NCI-H2227 (cell line): ENCODE measurements around the gene PKDREJ.
"Not testable (repeated sequence)": the region's sequence is repeated elsewhere in the genome, so short reads cannot be mapped to it uniquely, and the experiment has no call there.

Source experiments
- DNase-seq: peaks from one replicate; lab custom pipeline; 2025; ENCODE audit not compliant: unreplicated experiment; lab: John Stamatoyannopoulos, UW

Gene PKDREJ

DNA sequence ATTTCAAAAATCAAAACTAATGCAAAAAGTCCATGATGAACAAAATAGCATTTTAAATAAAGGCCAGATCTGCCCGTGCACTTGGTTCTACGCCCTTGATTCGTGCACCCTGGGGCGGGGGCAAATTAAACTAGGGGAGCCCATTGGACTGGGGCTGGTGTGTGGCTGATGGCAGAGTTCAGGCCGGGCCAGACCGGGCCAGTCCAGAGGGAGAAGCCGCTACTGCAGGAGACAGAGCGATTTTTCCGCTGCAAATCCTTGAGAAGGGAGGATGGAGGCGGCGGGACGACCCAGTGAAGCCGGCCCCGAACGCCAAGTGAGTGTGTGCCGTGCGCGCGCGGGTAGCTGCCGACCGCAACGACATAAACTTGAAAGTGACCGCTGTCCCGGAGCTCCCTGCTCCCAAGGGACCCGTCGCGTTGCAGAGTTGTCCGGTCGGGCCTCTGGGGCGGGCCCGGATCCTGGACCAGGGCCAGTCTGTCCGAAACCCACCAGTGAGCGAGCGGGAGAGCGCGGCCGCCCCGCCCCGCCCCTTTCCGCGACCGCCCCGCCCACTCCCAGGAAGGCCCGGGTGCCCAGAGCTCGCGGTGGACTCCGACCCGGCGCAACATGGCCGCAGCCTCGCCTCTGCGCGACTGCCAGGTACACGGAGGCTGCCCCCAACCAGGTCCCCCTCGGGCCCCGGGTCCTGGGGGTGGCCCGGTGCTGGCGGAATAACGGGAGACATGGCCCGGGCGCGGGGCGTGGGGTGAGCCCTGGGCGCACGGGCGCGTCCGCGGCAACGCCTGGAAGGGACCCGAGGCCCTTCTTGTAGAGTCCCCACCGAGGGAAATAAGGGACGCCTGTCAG lies 4.5 kb upstream of the PKDREJ start, which contains the start of gene TTC38:
TSS of gene TTC38 (plus strand) at position 578 of the 849 bp plus-strand sequence. CDS start at position 610, 32 bp downstream.
- DNase-seq = peak; percentile 67

DNA sequence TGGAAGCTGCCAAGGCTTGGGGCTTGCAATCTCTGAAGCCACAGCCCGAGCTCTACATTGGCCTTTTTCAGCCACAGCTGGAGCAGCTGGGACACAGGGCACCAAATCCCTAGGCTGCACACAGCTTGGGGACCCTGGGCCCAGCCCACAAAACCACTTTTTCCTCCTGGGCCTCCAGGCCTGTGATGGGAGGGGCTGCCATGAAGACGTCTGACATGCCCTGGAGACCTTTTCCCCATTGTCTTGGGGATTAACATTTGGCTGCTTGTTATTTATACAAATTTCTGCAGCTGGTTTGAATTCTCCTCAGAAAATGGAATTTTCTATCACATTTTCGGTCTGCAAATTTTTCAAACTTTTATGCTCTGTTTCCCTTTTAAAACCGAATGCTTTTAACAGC lies 2.5 kb upstream of the PKDREJ start:
- DNase-seq = not testable (repeated sequence)

DNA sequence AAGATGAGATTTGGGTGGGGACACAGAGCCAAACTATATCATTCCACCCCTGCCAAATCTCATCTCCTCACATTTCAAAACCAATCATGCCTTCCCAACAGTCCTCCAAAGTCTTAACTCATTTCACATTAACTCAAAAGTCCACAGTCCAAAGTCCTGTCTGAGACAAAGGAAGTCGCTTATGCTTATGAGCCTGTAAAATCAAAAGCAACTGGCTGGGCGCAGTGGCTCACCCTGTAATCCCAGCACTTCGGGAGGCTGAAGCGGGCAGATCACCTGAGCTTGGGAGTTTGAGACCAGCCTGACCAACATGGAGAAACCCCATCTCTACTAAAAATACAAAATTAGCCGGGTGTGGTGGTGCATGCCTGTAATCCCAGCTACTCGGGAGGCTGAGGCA lies 1.4 kb upstream of the PKDREJ start:
- DNase-seq = not testable (repeated sequence)

DNA sequence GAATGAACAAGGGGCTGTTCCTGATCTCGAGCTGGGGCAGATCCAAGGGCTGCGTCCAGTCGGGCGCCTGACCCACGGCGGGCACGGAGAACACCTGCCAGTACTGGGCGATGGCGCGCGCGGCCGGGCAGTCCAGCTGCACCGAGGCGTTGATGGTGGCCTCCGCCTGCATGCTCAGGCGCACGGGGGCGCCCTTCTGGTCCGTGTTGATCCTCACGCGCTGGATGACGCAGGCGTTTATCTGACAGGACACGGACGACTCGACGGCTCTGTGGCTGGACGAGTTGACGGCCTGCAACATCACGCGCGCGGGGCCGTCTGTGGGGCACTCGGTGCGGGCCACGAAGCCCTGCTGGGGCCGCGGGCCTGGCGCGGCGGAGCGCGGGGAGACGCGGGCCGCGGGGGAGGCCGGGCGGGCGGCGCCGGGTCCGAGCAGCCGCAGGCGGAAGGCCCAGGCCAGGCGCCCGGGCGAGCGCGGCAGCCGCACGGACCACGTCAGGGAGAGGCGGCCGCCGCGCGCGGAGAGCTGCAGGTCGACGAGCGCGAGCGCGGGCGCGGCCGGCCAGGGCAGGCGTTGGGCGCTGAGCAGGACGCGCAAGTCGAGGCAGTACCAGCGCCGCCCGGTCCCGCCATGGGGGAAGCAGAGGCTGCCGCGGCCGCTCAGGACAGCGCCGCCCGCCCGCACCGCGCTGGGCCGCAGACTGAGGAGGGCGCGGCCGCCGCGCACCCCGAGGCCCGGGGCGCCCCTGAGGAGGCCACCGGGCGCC lies 511 bp downstream of the PKDREJ start:
- no peak for DNase-seq

DNA sequence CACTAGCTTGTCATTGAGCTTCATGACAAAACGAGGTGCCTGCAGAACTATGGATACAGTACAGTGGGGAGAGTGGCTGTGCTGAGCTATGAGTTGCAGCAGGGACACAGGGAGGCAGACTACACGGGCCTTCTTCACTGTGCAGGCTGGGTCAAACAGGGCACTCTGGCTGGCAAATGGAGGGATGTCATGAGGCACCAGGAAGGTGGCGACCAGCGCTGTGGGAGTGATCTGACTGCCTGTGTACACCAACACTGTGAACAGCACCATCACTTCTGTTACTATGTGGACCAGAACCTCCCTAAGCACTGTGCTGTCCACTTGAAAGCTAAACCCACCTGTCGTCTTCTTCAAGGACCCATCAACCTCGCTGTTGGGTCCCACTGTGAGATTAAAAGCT lies 3.1 kb downstream of the PKDREJ start:
- no peak for DNase-seq

DNA sequence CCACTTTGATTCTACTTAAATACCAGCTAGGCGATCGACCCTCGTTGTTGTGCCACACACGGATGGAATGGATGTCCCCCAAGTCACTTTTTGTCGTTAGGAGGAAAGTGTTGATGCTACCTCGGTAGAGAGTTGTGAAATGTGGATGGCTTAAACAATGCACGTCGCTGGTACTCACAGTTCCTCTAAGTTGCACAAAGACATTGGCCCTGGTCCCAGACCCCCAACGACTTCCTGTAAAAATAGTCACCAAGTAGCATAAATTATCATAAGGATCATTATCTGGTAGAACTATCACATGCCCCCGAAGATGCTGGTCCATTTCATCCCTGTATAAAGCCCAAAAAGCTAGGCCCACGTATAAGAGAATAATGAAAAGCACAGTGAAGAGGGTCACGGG lies 3.8 kb downstream of the PKDREJ start:
- no peak for DNase-seq

DNA sequence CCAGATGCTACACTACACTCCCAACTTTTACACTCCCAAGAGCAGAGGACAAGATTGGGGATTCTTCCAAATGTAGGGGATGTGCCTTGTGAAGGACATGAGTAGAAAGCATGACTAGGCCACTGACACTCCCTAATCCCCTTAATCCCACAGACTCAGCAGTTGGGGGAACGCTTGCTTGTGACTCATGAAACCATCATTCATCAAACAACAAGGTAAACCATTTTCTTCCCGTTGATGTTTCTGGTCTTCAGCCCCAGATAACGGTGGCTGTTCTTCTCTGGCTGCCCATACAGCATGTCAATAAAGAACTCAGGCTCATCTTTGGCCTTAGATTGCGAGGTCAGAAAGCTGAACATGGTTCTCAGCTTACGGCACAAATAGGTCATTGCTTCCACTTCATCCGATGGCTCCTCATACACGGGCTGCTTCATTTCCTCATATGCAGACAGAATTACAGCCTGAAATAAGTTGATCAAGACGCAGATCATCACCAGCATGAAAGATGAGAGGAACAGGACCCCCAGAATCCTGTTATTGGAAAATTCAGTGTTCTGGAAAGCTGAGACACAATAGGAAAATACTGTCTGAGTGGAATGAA lies 6.7 kb downstream of the PKDREJ start:
- no peak for DNase-seq

DNA sequence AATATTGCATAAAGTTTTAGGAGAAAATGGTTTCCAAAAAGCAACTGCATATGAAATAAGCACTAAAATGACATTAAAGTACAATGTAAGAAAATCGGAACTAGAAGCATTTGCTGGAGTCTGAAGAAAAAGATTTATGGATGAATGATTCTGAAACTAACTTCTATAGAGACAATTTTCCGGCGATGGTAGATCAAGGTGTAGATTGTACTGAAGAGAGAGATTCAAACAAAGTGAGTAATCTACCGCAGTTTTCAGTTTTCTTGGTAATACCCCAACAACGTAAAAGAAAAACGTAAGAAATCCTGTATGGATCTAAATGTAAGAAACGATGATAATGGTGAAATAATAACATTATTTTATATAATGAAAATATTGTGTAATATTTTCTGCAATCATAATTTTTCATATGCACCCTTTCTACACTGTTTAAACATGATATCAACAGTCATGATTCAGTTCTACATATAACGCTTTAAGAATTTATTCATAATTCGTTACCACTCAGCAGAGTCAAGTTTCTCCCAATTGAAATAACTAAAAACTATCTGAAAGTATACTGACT lies 11.2 kb downstream of the PKDREJ start:
- no peak for DNase-seq

DNA sequence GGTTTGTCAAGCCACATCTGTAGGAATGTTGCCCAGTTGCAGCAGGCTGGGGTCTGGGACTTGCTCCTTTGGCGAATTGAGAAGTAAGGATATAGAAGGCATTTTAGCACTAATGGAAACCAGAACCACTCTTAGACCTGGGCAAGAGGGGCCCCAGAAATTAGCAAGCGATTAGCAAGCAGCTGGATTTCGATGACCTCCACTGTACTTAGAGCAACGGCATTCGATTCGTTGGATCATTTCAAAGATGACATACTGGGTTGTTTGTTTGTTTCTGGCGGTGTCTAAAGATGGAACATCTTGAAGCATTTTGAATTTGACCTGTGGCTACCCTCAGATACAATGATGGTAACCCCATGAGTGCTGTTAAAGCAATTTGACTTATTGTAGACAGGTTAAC lies 11.9 kb downstream of the PKDREJ start:
- DNase-seq = no peak

DNA sequence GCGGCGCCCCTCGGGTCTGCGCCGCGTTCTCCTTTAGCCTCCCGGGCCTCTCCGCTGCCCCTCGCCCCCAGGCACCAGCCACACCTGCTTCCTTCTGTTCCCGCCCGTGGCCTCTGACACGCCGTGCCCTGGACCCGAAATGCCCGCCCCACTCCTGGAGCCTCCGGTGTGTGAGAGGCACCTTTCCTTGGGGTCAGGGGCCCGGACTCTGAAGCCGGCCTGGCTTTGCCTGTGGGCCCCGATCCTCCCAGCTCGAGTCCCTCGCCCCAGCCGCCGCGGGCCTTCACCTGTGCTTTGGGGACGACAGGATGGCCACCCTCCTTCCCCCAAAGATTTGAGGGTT lies 12.4 kb downstream of the PKDREJ start:
- no peak for DNase-seq

DNA sequence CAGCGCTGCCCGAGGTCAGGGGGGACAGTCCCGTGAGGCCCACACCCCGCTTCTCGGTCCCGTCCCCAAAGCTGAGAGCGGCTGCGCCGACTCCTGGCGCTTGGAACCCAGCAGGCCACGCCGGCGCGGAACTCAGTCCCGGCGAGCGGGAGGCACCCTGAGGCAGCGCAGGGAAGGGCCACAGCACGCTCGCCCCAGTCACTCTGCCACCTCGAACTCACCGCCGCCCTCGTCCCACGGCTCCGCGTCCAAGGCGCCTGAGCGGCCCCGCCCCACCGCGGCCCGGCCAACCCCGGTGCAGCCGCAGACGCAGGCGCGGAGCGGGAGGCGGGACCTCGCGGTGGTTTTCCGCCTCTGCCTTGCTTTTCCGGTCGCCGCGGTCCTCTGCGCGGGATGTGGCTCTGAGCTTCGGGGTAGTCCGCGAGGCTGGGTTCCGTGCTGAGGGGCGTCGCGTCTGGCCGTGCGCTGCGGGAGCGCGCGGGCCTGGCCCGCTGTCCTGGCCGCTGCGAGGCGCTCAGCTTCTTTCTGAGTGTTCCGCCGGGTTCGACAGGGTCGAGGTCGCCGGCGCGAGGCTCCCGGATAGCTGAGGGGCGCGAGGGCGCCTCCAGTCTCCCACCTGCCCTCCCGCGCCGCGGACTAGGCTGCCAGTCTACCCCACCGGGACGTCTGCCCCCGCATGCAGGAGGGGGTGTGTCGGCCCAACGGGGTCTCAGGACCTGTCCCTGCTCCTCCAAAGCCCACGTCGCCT lies 12.9 kb downstream of the PKDREJ start, which contains the start of gene CDPF1:
TSS of gene CDPF1 (minus strand) at position 259 of the 748 bp plus-strand sequence. CDS start 2,009 bp downstream, outside the sequence.
- DNase-seq = peak; percentile 89

DNA sequence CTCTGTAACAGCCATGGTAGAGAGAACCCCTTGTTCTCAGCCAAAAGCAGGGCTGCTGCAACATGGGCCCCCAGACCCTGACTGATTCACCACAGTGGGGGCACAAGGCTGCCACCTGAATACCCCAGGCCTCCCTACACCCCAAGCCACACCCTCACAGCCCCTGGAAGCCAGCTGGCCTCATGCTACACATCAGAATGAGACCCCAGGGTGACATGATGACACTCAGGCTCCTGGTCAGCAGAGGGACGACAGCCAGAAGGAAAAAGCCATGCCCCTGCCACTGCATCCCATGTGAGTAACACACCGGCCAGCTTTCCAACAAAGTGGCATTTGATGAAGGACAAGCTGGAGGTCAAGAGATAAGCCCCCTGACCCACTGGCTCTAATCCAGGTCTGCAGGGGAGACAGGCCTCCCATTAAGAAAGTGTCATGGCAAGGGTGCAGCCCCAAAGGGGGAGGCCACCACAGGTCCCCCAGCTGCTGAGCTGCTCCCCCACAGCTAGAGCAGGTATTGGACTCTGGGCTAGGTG lies 15.6 kb downstream of the PKDREJ start:
- no peak for DNase-seq

DNA sequence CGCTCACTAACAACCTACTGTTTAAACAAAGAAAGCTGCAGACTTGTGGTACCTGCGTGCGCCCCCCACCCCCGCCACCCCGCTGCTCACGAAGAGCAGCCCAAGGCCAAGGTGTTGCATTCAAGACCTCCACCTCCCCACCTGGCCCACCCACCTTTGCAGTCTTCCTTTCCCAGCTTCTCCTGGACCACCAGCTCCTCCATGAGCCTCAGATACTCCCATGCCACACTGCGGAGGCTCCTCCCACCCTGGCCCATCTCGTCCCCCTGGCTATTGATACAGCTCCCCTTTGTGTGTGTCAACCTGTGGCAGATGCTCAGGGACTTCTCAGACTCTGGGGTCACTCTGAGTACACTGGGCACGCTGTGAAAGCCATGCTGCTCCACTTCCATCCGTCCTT lies 17.0 kb downstream of the PKDREJ start:
- no peak for DNase-seq

DNA sequence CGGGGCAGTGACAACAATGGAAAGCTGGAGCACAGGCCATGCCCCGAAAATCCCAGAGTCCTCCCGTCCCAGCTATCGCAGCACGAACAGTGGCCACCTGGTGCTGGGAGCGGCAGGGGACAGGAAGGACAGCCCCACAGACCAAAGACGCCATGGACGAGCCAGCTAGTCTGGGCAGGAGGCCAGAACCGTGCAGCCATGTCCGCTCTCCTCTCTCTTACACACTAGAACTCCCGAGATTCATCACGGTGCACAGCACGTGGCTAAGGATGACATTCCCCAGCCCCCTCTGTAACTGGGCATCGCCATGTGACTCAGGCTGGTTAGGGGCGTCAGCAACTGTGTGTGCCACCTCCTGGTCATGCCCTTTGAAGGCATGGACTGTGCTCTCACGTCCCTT lies 17.6 kb downstream of the PKDREJ start:
- no peak for DNase-seq

DNA sequence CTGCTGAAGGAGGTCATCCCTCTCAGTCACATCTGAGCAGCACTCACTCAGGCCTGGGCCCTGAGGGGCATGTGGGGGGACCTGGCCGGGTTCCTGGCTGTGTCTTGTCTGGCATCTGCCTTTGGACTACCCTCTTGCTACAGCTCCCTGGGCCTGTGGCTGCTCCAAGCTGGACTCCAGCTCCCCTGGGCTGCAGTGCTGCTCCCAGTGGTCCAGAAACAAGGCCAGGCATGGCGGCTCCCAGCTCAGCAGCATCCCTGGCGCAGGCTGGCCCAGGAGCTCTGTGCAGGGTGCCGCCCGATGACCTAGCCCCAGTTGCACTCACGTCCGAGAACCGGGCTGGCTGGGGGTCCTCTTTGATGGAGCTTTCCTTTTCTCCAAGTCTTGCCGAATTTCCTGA lies 18.4 kb downstream of the PKDREJ start:
- DNase-seq = no peak

DNA sequence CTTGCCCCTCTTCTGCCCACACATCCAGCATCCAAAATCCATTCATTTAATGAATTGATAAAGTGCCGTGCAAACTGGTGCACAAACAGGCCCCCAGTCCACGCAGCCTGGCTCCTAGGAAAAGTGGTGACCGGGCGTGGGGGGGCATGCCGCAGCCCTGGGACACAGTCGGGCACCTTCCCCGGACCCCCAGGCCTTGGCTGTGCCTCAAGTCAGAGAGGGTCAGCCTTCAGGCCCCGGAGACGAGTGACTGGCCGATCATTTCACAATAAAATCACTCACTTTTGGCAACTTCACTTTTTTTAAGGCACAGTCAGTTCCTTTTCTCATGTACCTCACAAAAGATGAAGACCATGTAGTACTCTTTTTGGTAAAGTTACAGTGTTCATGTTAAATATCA lies 21.1 kb downstream of the PKDREJ start:
- DNase-seq = no peak

DNA sequence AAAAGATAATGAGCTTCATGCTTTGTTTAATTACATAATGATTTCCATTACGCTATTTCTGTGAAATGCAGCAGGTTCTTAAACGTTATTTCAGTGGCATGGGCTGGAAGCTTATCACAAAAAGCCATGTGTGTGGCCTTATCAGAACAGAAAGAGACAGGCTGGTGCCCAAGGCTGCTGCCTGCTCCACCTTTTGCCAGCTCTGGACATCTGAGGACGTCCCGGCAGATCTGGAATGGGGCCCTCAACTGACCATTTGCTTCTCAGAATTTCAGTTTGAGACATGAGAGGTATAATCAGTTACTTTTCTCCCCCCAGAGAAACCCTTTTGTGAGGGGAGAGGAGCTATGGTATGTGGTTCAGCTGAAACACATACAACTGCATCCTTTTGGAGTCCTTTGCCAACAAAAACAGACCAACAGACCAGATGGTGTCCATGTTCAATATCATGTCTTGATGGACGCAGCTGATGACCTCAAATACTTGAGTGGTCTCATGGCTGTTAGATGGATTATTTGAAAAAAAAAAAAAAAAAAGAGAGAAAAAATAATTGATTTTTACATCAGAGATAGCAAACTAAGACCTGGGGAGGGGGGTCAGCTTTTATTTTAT lies 21.6 kb downstream of the PKDREJ start:
- DNase-seq = no peak

DNA sequence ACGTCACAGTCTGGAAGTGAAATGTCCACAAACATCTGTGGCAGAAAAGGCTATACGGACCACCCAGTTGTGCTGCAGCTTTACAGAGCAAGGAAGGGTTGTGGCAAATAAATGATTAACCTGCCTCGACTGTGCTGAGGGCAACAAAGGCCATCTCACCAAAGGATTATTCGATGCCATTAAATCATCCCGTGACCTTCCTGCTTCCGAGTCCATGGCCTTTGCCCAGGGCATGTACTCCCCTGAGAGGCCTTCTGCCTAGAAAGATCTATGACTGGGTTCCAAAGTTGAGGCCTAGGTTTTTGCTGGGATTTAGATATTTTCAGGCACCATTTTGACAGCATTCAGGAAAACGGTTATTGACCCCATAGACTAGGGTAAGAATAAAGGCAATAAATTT lies 22.2 kb downstream of the PKDREJ start:
- DNase-seq = no peak

DNA sequence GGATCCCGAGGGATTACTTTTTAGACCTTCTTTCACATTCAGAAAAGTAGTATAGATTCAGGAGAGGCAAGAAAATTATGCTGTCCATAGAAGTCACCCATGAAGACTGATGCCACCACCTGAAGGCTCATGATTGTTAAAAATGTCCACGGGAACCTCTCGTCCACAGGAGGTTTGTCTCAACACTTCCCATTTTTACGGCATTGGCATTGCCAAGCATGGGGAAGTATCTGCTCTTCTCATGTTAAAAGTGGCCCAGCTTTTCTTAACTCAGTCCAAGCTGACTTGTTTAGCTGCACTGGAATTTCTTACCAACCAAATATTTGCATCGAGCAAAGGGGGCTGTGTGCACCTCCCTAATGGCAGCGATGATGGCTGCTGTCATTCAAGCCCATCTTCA lies 22.6 kb downstream of the PKDREJ start:
- DNase-seq = no peak

DNA sequence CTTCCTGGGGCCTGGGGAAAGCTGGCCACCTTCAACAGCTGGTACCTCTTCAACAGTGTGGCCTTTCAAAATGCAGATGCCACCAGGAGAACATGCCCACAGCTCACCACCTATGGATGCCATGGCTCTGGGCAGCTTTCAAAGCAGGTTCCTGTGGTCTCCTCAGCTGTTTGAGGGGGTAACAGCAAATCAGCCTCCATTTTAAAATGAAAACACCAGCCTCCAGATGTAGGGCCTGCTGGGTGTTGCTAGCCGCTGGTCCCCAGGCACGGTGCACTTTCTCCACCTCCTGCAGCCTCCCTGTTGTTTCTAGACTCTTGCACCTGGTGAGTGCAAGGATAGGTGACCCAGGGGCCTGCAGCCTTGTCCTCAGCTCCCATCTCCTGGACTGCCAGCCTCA lies 23.1 kb downstream of the PKDREJ start:
- no peak for DNase-seq
